HG03159 (cell line): Measurements from ENCODE around the gene HYLS1.

Experiments
- ATAC-seq: cut with Tn5 transposase; IDR thresholded peaks from one replicate; pipeline ENCODE4 v1.9.1; 2021; ENCODE audit warnings: mild to moderate bottlenecking, moderate library complexity; ENCODE audit not compliant: unreplicated experiment

HYLS1 gene

DNA sequence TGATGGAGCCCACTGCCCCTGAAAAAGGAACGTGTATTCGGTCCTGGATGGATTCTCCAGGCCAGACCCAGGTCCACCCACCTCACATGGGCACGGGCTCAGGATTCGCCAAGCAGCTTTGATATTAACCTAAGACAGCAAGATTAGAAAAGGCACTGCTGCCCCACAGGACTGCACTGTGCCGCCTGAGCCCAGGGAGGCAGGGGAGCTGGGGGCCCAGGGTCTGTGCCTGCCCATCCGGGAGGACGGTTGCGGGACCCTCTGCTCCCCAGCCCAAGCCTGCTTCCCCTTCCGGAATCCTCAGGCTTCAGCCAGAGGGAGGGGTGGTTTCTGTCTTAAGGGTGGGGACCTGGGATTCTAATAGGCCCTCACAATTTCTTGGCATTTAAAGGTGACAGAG lies 44.8 kb downstream of the HYLS1 start:
- ATAC-seq: no peak

DNA sequence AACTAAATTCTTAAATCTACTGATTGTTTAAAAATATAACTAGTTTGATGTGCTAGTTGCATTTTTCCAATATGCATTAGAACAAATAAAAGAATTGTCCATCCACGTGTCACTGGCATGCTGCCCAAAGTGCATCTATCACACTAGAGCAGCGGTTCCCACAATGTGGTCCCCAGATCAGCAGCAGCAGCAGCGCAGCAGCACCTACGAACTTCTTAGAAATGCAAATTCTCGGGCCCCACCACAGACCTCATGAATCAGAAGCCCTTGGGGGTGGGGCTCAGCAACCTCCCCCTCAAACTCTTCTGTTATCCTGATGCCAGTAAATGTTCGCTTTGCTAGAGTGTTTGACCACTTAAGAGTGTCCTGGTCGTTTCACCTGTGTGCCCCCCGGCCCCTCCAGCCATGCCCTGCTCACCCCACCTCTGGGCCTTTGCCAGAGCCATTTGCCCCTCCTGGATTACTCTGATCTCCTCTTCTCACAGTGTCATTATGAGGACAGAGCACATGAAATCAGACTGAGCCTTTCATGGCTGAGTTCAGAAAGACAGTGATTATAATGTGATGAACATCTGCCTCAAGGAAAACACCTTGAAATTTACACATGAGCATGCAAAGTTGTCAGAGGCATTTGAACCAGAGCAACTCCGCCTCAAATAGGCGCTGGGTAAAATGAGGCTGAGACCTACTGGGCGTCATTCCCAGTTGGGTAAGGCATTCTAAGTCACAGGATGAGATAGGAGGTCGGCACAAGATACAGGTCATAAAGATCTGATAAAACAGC lies 45.8 kb downstream of the HYLS1 start:
- ATAC-seq: no peak

DNA sequence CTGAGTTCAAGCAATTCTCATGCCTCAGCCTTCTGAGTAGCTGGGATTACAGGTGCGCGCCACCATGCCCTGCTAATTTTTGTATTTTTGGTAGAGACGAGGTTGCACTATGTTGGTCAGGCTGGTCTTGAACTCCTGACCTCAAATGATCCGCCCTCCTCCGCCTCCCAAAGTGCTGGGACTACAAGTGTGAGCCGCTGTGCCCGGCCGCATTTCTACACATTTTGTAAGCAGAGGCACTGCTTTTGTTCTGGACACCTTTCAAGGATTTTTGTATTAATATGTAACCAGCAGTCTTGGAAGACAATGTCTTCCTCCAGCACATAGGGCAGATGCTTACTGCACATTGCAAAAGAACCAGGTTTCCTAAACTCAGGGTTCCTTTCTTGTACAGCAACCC lies 47.0 kb downstream of the HYLS1 start:
- no peak for ATAC-seq

DNA sequence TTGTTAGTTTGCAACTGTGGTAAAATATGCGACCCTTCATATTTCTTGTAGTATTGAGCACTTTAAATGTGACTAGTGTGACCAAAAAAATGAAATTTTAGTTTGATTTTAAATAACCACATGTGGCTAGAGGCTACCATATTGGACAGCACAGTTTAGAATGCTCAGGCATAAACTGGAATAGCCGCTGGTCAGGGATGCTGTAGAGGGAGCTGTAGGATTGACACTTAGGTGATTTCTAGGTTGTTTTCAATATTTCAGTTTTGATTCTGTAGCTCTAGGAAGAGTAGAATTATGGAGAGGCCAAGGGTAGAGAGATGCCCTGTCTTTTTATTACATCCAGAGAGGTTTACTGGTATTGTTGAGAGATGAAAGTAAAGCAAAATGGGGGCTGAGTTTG lies 47.6 kb downstream of the HYLS1 start:
- no peak for ATAC-seq

DNA sequence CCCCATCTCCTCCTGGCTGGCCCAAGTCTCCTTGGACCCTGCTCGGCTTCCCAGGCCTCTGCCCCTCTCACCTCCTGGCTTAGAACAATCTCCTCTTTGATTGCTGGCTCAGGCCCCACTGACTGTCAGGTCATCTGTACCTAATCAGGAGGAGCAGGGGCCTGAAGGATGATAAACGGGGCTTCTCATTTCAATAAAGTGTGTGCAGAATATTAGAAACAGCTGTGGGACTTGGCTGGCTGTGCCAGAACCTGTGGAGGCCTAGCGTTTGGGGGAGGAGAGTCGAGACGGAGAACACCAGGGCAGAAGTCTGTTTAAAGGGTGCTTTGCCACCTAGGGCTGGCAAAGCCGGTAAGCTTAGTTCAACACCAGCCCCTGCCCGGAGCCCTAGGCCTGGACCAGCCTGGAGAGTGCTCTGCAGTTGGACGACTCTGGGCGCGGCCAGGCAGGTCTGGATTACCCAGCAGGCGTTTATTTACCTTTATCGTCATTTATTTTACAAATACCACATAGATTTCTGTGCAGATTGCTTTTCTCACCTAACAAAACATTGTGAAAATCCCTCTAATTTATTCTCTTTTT lies 48.2 kb downstream of the HYLS1 start:
- no peak for ATAC-seq

DNA sequence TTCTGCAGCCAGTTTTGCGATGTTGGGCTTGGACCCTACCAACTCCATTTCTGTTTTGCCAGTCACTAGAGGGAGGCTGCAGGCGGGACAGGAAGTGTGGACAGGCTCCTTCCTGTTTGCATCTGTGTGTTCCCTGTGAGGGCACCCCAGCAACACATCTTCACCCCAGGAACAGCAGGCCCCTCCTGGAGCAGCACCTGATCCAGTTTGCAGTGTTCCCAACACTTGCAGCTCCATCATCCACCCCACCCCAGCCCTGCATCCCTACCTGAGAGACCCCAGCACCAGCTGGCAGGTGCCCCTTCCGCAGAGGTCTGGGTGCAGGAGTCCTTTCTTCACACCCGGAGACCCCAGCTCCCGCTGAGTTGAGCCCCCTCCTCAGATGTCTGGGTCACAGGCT lies 51.0 kb downstream of the HYLS1 start:
- no peak for ATAC-seq

DNA sequence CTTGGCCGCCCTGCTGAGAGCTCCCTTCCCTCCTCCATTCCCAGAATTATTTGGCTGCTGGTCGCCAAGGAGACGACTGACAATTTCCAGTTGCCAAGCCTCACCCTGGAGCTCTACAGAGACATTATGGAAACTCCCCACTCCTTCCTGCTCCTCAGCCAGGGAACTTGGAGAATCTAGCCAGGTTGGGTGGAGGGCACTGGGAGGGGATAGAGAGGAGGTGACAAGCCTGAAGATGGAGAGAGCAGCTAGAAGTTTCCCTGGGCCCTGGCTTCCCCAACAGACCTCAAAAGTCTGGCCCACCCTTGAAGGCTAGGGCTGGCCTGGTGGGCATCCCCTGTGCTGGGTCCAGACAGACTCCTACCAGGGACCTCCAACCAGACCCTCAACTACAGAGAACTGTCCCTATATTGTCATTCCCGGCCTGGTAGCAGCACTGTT lies 51.6 kb downstream of the HYLS1 start:
- ATAC-seq: no peak

DNA sequence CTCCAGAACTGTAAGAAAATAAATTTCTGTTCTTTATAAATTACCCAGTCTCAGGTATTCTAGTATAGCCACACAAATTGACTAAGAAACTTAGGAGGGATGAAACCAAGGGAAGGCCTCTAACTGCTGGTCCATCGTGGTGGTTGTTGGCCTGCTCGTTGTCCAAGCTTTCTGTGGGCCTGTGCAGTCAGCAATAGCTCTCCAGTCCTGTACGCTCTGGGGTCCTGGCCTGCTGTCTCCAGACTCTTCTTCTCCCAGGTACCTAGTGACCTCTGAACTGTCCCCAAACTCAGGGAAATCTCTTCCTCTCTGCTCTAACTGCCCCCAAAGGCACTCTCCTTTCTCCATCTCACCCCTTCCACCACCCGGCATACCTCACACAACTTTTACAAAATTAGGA lies 52.7 kb downstream of the HYLS1 start:
- ATAC-seq: no peak

DNA sequence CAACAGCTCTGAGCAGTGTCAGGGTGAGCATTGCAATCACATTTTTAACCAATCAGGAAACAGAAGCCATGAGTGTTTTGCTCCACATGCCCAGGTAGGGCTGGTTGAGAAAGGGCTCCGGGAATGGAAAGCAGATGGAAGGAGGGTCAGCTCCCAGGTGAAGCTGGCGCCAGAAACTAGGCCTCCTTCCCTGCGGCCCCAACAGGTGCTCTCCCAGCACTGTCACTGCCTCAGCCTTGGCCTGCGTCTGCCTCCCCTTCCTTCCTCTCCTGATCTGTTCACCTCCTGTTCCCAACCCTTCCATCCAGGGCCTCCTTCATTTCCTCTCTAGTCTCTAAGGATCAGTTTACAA lies 53.8 kb downstream of the HYLS1 start:
- ATAC-seq: no peak

DNA sequence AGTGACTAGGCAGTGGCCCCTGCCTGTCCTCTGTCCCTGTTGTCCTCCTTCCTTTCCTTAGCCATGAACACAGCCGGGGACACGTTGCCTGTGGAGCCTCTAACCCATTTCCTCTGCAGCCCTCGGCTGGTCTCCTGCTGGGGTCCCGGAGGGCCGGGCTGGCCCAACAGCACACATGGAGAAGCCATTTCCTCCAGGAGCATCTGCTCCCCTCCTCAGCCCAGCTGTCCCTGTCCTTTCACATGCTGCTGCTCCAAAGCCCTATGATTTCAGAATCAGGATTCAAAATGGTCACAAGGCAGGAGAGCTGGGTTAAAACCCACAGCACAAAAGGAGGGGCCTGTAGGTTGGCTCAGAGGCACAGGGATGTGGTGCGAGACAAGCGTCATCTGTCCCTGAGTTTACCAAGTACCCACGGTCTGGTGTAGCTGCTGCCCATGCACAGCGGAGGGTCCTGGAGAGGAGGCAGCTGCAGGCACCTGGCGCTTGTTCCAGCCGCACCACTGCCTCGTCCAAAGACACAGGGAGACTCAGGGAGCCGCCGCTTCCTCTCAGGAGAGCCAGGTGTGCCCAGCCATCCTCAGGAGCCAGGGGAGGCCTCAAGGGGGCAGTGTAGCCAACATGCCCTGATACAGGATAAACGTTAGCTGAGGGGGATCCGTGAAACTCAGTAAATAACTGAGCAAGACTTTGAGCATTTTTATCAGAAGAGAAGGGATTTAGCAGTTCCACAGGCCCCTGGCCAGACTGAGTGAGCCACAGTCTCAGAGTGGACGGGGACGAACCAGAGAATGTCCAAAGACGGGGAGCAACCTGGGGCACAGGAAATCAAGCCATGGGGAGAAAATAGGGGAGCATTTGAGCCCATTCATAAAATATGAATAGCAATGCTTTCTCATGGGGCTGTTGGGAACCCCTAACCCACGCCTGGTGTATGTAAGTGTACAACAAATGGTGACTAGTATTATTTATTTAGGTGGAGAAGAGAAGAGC lies 54.4 kb downstream of the HYLS1 start:
- ATAC-seq: no peak

DNA sequence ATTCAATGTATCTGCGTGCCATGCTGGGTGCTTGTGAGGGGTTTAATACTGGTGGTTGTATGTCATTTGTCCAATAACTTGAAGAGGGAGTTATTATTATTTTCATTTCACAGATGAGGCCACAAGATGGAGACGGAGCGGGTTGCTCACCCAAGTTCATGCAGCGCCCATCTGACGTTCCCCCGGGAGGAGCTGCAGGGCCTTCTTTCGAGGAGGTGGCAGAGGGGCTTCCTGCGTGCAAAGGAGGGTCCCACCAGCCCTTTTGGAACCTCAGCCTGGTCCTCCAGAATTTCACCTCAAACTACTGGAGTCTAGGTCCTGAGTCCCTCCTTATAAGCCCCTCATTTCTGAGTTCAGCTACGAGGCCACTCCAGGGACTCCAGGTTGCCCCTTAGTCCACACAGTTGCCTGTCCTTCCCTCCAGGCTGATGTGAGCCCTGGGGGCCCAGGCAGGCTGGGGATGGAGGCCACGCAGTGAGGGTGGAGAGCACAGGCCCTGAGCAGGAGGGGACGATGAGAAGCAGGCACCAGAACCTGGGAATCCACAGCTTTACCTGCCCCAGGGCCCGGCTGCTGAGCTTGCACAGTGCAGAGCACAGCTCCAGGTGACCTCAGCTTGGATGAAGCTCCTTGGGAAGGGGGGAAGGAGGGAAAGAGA lies 55.4 kb downstream of the HYLS1 start:
- no peak for ATAC-seq

DNA sequence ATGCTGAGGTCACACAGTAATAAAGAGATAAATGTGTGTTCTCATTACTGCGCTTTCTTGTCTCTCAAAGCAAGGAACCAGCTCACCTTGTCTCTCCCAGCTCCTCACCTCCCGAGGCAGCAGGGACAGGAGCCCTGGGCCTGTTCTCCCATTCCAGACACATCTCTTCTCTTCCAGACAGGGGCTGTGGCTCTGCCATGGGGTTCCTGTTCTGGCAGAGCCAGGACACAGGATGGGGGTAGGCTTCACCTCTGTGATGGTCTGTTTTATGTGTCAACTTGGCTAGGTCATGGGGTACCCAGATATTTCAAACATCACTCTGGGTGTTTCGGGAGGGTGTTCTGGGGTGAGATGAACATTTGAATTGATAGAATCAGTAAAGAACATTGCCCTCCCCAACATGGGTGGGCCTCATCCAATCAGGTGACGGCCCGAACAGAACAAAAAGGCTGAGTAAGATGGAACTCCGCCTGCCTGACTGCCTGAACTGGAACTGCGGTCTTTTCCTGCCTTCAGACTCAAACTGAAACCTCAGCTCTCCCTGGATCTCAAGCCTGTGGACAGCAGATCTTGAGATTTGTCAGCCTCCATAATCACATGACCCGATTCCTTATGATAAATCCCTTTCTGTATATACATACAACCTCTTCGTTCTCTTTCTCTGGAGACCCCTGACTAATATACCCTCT lies 56.3 kb downstream of the HYLS1 start:
- ATAC-seq: no peak

DNA sequence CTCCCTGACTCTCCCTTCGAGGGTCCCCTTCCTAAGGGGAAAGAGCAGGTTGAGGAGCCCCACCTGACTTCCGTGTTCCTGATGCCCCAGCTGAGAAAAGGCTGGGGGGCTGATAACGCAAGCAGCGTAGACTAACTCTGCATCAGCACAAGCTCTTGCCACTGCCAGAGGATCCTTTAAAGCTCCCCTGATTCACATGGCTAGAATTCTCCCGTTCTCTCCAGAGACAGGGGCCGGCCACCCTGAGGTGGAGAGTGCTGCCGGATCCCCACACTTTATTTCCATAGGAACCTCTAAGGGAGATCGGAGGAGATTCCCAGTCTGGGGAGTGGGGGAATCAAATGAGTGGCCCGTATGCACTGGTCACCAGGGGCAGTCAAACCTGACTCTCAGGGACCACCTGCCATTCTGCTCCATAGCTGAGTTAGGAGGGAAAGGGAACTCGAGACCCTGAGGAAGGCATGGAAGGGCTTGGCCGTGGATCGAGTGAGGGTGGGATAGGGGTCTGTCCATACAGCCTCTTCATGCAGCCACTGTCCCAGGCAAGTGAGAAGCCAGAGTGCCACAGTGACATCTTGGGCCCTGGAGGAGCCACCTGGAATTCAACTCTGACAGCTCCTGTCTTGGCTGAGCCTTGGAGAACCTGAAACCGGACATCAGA lies 57.0 kb downstream of the HYLS1 start:
- ATAC-seq: no peak

DNA sequence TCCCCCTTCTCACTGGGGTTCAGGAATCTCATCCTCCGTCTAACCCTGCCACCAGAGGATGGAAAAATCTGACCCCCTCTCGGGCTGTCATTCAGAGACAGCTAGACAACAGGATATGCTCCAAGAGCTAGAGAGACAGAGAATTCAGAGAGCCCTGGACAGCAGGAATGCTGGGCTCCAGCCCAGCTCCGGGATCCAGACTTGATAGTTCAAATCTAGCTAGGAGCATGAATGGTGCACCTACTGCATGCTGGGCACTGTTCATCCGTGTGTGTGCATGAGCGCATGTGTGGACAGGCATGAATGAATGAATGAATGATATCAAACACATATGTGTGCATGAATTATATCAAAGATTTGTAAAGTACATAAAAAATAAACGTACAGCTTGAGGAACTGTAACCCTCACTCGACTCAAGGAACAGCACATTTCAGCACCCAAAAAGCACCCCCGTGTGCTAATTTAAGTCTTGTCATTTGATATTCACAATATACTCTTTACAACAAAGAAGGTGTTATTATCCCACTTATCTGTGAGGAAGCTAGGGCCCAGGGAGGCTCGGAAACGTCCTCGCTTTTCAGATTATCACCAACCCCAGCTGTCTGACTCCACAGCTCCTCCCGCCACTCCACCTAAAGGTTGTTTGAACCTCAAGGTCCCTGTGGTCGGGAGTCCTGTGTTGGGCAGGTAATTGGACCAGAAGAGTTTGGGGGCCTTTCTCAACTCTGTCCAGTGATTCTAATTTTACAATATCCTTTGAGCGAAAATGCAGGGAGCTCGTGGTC lies 57.7 kb downstream of the HYLS1 start:
- ATAC-seq: no peak

DNA sequence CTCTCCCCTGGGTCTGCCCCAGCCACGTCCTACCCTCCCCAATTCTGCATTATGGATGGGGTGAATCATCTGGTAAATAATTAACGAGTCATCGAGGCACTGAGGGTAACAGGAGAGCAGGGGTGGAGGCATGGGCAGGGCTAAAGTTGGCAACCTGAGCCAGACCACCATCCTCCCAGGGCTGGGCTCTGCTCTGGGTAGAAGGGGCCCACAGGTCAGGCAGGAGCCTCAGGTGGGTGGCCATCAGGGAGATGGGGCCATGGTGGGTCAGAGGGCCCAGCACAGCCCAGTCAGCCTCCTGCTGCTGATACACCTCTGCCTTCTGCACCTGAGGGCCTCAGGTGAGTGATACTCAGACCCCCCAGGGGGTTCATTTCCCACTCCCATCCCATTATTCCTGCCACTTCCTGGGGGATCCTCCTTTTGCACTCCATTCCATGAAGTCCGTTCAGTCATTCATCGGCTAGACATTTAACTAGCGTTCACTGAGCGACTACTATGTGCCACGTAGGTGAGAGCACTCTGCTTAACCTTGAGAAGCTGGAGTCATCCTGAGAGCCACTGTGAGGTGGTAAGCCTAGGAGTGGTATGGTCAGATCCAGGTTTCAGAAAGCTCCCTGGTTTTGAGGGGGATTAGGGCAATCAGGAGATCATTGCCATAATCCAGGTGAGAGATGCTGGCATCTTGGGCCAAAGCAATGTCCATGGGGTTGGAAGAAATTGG lies 58.5 kb downstream of the HYLS1 start, which contains the start of gene VSIG10L2:
Gene VSIG10L2, plus strand, starts transcription at position 248 of the 724 bp plus-strand sequence. Its CDS starts 12 bp downstream, at position 260.
- ATAC-seq: no peak

DNA sequence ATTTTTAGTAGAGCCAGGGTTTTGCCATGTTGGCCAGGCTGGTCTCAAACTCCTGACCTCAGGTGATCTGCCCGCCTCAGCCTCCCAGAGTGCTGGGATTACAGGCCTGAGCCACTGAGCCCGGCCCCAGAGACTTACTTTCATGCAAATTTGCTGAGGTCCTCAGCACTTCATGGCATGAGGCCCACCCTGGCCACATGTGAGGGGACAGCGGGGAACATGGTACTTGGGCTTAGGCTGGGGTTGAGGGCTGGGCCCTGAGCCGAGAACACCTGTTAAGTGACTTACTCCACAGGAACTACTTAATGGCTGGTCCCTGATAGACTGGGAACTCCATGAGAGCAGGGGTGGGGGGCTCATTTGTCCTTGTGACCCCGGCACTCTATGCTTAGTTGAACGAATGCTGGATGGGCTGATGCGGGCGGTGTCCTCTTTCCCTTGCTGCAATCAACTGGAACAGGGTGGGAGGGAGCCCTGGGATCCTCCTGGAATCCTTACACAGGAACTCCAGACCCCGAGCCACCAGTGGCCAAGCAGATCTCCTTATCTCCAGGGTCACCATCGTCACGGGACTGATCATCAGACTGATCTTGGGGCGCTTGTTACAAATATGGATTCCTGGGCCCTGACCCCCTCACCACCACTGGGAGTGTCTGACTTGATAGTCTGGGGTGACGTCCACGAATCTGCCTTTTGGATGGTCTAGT lies 59.4 kb downstream of the HYLS1 start:
- no peak for ATAC-seq

DNA sequence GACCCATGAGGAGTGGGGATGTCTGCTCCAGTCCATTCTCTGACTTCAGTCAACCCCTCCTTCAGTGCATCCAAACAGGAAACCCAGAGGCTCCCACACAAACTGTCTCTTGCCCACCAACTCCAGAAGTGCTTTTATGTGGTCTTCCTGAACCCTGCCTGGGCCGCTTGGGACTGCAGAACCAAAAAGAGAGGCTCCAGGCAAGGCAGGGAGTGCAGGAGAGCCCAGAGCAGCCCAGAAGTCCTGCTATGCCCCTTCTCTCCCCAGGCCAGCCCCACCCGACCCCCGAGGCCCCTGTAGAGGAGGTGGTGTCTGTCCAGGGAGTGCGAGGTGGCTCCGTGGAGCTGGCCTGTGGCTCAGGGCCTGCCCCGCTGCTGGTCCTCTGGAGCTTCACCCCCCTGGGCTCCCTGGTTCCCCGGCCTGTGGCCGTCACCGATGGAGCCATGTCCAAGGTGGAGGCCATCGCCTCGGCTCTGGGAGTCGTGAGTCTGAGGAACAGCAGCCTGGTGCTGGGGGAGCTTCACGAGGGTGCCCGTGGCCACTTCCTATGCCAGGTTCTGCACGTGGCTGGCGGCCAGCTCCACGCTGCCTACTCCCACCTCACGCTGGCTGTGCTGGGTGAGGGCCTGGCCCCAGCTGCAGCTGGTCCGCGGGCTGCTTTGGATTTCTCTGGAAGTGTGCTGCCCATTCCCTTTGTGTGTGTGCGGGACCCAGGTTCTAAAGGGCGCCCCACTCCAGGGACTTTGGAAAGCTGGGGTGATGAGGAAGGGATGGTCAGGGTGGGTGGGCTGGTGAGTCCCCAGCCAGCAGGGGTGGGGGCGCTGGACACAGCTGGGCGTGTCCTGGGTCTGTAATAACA lies 60.2 kb downstream of the HYLS1 start:
- ATAC-seq: no peak
